GM21737 (cell line): ENCODE data around the gene GANC.

ENCODE experiments used
- ATAC-seq: cut with Tn5 transposase; IDR thresholded peaks from one replicate; pipeline ENCODE4 v1.9.1; 2021; ENCODE audit warnings: mild to moderate bottlenecking, moderate library complexity; ENCODE audit not compliant: unreplicated experiment

GANC gene

DNA sequence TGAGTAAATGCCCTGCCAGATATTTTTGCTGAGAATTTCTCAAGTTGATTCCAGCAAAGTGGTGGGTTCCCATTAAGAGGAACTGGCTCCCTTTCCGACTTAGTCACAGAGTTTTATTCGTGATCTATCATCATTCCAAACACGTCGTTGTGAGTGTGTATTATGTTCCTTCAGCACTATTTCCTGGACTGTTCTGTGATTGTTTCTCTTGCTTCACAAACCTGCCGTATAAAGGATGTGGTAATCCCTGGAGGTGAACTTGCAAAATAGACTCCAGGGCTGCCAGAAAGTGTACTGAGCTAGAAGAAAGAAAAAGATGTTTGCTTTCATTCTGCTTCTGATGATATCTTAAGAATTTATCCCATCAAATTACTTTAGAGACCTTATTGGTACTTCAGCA lies 71.8 kb downstream of the GANC start:
- no peak for ATAC-seq

DNA sequence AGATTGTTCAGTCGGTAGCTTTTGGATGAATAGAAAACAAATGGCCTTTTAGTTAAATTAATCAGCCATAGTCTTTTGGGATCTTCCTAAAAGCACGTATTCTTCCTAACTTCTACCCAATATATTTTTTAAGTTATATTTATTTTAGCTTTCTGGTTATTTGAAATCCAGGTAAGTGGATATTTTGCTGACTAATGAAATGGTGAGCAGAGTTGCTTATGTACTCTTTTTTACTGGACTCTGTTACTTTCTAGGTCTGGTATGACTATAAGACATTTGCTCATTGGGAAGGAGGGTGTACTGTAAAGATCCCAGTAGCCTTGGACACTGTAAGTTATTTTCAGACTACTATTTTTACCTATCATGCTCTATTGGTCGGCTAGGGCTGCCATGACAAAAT lies 72.5 kb downstream of the GANC start:
- no peak for ATAC-seq

DNA sequence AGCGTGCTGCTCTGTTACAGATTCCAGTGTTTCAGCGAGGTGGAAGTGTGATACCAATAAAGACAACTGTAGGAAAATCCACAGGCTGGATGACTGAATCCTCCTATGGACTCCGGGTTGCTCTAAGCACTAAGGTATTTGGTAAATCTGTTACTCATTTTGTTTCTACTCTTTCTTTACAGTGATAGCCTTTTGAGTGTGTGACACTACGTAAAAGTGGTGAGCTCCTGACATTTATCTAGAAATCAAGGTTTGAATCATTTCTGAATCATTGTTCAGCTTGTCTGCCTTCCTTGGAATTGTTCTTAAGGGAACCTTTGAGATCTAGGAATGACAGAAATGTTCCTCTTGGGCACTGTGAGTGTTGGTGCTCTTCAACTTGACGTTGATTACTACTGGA lies 75.1 kb downstream of the GANC start:
- ATAC-seq, result no peak

- no peak for ATAC-seq
Observed at GRCh38 chr15:42349186-42349585, 76.2 kb downstream of the GANC start.

- ATAC-seq, result no peak
Observed at GRCh38 chr15:42352401-42352800, 79.4 kb downstream of the GANC start.

DNA sequence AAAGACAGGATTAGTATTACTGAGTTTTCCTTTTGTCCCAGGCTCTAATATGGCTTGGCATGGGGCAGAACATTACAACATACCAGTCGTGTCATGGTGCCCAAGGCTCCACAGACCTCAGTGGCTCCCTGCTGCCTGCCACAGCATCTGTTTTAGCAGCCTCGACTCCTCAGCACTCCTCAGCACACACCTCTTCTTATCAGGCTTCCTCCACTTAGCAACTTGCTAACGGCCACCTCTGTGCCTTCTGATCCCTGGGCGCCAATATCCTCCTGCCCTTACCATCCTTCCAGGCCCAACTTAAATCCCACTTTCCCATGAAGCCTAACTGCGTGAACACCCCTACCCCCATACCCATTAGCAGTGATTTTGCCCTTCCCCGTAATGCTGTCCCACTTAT lies 80.1 kb downstream of the GANC start:
- ATAC-seq, result no peak

DNA sequence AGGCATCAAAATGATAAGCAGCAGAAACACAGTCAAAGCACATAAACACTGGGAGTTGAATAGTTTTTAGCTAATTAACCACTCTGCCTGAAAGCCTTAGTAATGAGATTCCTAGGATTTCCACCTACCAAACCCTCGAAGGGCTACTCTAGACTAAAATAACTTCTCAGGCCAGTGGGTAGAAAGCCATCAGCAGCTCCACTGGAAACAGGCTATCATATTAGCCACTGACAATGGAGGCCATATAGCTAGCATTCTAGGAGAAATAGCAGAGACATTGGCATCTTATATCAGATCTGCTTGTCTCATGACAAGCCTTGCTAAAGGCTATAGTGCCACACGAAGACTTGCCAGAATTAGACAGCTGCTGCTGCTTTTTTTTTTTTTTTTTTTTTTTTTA lies 81.8 kb downstream of the GANC start:
- ATAC-seq, result no peak

DNA sequence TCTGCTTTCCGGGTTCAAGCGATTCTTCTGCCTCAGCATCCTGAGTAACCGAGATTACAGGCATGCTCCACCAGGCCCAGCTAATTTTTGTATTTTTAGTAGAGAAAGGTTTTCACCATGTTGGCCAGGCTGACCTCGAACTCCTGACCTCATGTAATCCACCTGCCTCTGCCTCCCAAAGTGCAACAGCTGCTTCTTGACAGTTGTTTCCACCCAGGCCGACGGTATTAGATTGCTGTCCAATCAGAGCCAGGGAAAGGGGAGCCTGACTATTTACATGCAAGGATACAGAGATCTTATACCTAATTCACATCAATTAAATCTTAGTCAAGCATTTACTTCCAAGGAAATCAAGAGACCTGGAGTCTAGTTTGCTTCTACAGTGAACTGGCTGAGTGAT lies 82.3 kb downstream of the GANC start:
- no peak for ATAC-seq

DNA sequence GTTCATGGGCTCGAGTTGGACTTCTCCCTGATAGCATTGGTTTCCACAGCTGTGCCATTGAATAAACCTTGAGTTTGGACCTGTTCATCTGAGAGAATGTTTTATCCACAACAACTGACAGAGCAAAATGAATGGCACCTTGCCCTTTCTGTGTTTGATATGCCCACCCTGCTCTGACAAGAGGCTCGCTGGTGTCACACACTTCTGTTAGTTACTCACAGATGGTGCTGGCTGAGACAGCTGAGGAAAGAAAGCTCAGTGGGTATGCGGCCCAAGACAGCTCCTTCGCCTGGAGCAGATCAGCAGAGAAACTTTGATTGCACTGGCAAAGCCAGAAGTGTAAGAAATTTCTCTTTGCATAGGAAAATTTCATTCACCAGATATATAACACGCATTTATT lies 83.8 kb downstream of the GANC start:
- no peak for ATAC-seq

GRCh38 chr15:42358141-42358540 lies 85.1 kb downstream of the GANC start:
- no peak for ATAC-seq

DNA sequence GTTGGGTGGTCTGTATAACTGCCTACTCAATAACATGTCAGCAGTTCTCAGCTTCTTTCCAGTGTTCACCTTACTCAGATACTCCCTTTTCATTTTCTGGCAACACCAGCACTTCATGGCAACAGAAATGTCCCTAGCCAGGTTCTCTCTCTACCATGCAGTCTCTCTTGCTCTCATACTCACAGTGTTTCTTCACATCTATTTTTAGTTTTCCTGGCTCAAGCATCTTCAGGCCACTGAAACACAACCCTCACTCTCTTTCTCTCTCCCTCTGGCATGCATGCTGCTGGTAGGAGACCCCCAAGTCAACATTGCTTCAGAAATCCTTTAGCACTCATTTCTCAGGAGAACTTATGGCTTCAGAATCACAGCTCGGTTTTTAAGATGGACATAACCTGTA lies 86.2 kb downstream of the GANC start, which contains the start of gene CAPN3:
Gene CAPN3, plus strand, starts transcription at position 253 of the 400 bp plus-strand sequence. CDS start 305 bp downstream, outside the sequence.
- ATAC-seq, result no peak

DNA sequence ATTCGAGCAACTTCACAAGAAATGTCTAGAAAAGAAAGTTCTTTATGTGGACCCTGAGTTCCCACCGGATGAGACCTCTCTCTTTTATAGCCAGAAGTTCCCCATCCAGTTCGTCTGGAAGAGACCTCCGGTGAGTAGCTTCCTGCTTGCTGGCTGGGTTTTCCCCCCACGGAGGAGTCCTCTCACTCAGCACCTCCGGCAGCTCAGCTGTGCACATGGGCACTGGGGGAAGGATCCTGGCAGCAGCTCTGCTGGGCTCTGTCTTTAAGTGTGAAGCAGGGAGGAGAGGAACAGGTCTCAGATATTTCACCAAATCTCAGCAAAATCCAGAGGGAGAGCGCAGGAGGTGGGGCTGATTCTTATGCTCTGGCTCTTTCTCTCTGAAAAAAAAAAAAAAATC lies 87.0 kb downstream of the GANC start:
- no peak for ATAC-seq

- no peak for ATAC-seq
Observed at GRCh38 chr15:42360535-42361112, 87.6 kb downstream of the GANC start.

DNA sequence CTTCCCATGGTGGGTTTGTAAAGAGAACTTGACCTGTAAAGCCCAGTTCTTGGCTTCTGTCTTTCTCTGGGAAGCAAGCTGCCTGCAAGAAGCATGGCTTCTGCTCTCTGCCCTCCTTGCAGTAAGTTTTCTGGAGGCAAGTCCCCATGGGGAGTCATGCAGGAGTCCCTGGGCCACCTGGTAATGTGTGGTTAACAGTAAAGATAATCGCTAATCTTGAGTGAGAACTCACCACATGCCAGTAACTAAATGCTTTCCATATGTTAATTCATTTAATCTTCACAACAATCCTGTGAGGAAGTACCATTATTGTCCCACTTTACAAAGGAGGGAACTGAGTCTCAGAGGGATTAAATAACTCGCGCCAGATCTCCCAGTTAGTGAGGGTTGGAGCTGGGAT lies 90.5 kb downstream of the GANC start:
- no peak for ATAC-seq

DNA sequence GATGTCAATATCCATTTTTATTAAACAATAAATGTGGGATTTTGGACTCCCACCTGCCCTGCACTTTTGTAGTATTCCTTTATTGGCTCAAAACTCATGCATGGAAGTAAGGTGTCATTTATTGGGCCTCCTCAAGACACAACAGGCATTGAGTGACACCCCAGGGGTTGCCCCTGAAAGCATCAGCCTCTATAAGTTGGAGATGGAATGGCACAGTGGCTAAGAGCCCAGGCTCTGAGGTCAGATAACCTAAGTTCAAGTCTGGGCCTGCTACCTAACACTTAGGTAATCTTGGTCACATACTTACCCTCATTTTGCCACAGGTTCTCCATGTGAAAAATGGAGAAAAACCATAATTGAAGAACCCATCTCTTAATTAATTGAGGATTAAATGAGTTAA lies 90.9 kb downstream of the GANC start:
- ATAC-seq, result no peak

DNA sequence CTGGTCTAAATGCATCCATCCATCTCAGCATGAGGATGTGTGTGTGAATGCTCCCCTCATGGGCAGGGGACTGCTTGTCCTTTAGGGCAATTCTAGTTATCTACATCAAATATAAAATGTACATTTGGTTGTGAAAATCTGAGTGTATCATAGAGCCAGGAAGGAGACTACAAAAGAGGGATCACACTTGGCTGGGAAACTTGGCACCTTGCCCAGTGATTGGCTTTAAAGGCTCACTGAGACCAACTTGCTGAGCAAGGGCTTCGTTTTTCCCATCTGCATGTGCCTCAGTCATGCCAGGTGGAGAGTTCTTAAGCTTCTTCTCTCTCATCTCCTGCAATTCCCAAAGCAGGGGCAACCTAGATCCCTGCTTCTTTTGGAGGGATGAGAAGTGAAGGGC lies 91.5 kb downstream of the GANC start:
- no peak for ATAC-seq

GRCh38 chr15:42365921-42366550 lies 93.0 kb downstream of the GANC start:
- no peak for ATAC-seq

DNA sequence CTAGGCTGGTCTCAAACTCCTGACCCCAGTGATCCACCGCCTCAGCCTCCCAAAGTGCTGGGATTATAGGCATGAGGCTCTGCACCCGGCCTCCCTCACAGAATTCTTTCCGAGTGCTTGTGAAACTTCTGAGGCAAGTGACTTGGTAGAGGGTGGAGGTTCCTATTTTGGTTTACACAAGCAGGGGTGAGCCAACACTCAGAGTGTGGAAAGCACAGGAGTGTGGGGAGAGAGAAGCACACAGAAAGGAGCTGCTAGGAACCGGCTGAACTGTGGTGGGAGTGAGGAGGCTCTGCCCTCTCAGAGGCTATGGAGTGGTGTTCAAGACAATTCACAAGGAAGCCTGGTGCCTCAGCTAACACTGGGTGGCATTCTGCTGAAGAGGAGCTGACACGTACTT lies 94.0 kb downstream of the GANC start:
- ATAC-seq, result no peak

- ATAC-seq, result no peak
Observed at GRCh38 chr15:42368096-42368495, 95.1 kb downstream of the GANC start.

GRCh38 chr15:42371096-42371495 lies 98.1 kb downstream of the GANC start:
- no peak for ATAC-seq

DNA sequence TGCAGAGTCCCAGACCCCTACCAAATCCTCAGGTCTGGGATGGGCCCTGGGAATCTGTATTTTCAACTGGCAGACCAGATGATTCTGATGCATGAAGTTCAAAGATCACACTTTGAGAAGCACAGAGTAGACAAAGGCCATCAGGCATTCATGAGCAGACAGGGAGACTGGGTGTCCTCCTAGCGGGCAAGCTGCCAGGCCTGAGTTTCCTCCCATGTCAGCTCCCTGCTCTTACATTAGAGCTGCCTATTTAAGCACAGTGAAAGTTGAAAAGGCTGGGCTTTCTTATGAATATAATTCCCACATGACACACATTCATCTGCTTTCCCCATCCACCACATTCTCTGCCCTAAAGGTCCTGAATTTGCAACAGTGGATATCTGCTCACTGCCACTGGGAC lies 100.3 kb downstream of the GANC start:
- ATAC-seq, result no peak

GRCh38 chr15:42373936-42374335 lies 100.9 kb downstream of the GANC start:
- no peak for ATAC-seq

DNA sequence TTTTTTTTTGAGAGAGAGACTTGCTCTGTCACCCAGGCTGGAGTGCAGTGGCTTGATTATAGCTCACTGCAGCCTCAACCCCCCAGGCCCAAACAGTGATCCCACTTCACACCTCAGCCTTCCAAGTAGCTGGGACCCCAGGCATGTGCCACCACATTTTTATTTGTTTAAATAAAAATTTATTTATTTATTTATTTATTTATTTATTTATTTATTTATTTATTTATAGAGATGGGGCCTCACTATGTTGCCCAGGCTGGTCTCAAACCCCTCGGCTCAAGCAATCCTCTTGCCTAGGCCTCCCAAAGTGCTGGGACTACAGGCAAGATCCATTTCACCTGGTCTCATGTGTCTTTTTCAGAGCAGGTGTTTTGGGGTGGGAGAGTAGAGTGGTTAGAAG lies 101.8 kb downstream of the GANC start:
- ATAC-seq, result no peak
